Stomach (tissue), 4 donors: Measurements from ENCODE around the gene FOXO1.

Experiments used
- CTCF ChIP-seq, 7 experiments: fragments of 450-650 bp in 4 of 7; fragments of 200-600 bp in 3 of 7; sonication (generic) in 3 of 7; IDR thresholded peaks; one replicate each; pipeline ENCODE4 v1.5.1; 2016 to 2019; ENCODE audit warnings: antibody characterized with exemption in 7 of 7, control low read depth in 2 of 7, mild to moderate bottlenecking in 1 of 7
- EP300 ChIP-seq: sonication (generic); formaldehyde crosslinking; IDR thresholded peaks from one replicate; pipeline ENCODE4 v1.6.1; 2017; ENCODE audit warnings: antibody characterized with exemption
- POLR2A ChIP-seq, 4 donors: fragments of 450-650 bp; IDR thresholded peaks; one replicate each; pipeline ENCODE4 v1.6.1; 2016; ENCODE audit warnings: antibody characterized with exemption in 4 of 4, control low read depth in 2 of 4, mild to moderate bottlenecking in 1 of 4, moderate library complexity in 1 of 4
- POLR2AphosphoS5 ChIP-seq, 3 donors: sonication (generic); formaldehyde crosslinking; IDR thresholded peaks; one replicate each; pipeline ENCODE4 v1.6.1; 2016; ENCODE audit warnings: antibody characterized with exemption in 3 of 3

- TF ChIP-seq CTCF (IDR thresholded peaks at IDR 0.05) = no peak
- TF ChIP-seq POLR2AphosphoS5 (IDR thresholded peaks at IDR 0.05) = no peak
- no peak for TF ChIP-seq POLR2A (IDR thresholded peaks at IDR 0.05)
- TF ChIP-seq EP300 = no peak
Observed at GRCh38 chr13:40570930-40571329, 95.5 kb downstream of the FOXO1 start.
